CD14-positive monocyte (primary cell): ENCODE measurements around the gene CACNA2D1. TPM values are rescaled to one million over a fixed set of nuclear protein-coding genes. Genes with fewer than 3 reads are reported as not detected.

ENCODE experiments used
- DNase-seq, 3 donors: peaks; one replicate each; pipeline ENCODE4 v3.0.0-alpha.2; 2011 to 2022
- H2AFZ ChIP-seq: 2 replicates; pipeline ENCODE4 v1.6.0; 2012; ENCODE audit warnings: mild to moderate bottlenecking, low read depth, low read length, inconsistent platforms; ENCODE audit not compliant: insufficient read depth, poor library complexity, severe bottlenecking
- H3K27ac ChIP-seq, 2 donors: 1 replicate in 1 of 2; 2 replicates in 1 of 2; pipeline ENCODE4 v1.5.1; 2012 to 2013; ENCODE audit warnings: low read length in 2 of 2, control low read depth in 1 of 2, inconsistent platforms in 1 of 2, low read depth in 1 of 2, mild to moderate bottlenecking in 1 of 2
- H3K27me3 ChIP-seq, 2 donors: one replicate each; pipeline versions ENCODE4 v1.6.0 to v1.6.1; 2011 to 2013; ENCODE audit warnings: low read length in 2 of 2; ENCODE audit not compliant: control insufficient read depth in 2 of 2, insufficient read depth in 2 of 2
- H3K36me3 ChIP-seq, 2 donors: replicated peaks in 1 of 2; 1 replicate in 1 of 2; 2 replicates in 1 of 2; pipeline versions ENCODE4 v1.5.1 to v1.6.1; 2012 to 2013; ENCODE audit warnings: low read length in 2 of 2, control low read depth in 1 of 2, inconsistent platforms in 1 of 2, mild to moderate bottlenecking in 1 of 2; ENCODE audit not compliant: insufficient read depth in 2 of 2, control insufficient read depth in 1 of 2
- H3K4me1 ChIP-seq, 2 donors: 1 replicate in 1 of 2; 2 replicates in 1 of 2; pipeline versions ENCODE4 v1.5.1 to v1.6.1; 2012 to 2013; ENCODE audit warnings: low read length in 2 of 2, control low read depth in 1 of 2, inconsistent platforms in 1 of 2, mild to moderate bottlenecking in 1 of 2, moderate library complexity in 1 of 2; ENCODE audit not compliant: insufficient read depth in 2 of 2, control insufficient read depth in 1 of 2
- H3K4me2 ChIP-seq: replicated peaks from 2 replicates; pipeline ENCODE3; 2012; ENCODE audit warnings: low read length, moderate library complexity, mild to moderate bottlenecking; ENCODE audit not compliant: poor library complexity, severe bottlenecking; ENCODE audit errors: extremely low read depth
- H3K4me3 ChIP-seq, 3 experiments: fragments of 200-600 bp in 1 of 3; sonication (generic) in 1 of 3; replicated peaks in 1 of 3; 1 replicate in 2 of 3; 2 replicates in 1 of 3; pipeline ENCODE4 v1.5.1; 2011 to 2013; ENCODE audit warnings: low read length in 3 of 3, mild to moderate bottlenecking in 3 of 3, control low read depth in 2 of 3, low read depth in 2 of 3, inconsistent platforms in 1 of 3, moderate library complexity in 1 of 3
- H3K79me2 ChIP-seq: 2 replicates; pipeline ENCODE4 v1.6.0; 2012; ENCODE audit warnings: mild to moderate bottlenecking, control low read depth, inconsistent platforms, low read length, moderate library complexity; ENCODE audit not compliant: insufficient read depth
- H3K9ac ChIP-seq: 2 replicates; pipeline ENCODE4 v1.6.0; 2017; ENCODE audit warnings: low read length, mild to moderate bottlenecking; ENCODE audit not compliant: insufficient read depth, poor library complexity, severe bottlenecking
- H3K9me3 ChIP-seq, 2 donors: replicated peaks in 1 of 2; 1 replicate in 1 of 2; 2 replicates in 1 of 2; pipeline versions ENCODE4 v1.5.1 to v1.6.1; 2012 to 2013; ENCODE audit warnings: low read length in 2 of 2, control low read depth in 1 of 2; ENCODE audit not compliant: control insufficient read depth in 1 of 2, insufficient read depth in 1 of 2
- H4K20me1 ChIP-seq: 2 replicates; pipeline ENCODE4 v1.6.0; 2012; ENCODE audit warnings: mild to moderate bottlenecking, low read length, control low read depth, moderate library complexity; ENCODE audit not compliant: insufficient read depth
- H3K27ac Mint-ChIP-seq, 7 donors: one replicate each; pipeline ENCODE4 v1.8.0; 2020; ENCODE audit warnings: mild to moderate bottlenecking in 7 of 7, mixed read lengths in 7 of 7, moderate library complexity in 6 of 7, inconsistent platforms in 2 of 7
- H3K27me3 Mint-ChIP-seq, 3 donors: one replicate each; pipeline ENCODE4 v1.8.0; 2021 to 2022; ENCODE audit warnings: low read depth in 3 of 3, mild to moderate bottlenecking in 3 of 3, mixed read lengths in 3 of 3, moderate library complexity in 3 of 3, inconsistent platforms in 1 of 3
- H3K36me3 Mint-ChIP-seq, 2 donors: one replicate each; pipeline ENCODE4 v1.8.0; 2020; ENCODE audit warnings: mixed read lengths in 2 of 2, inconsistent platforms in 1 of 2, mild to moderate bottlenecking in 1 of 2
- H3K4me1 Mint-ChIP-seq: one replicate; pipeline ENCODE4 v1.8.0; 2020; ENCODE audit warnings: mild to moderate bottlenecking, mixed read lengths
- H3K4me3 Mint-ChIP-seq, 2 donors: one replicate each; pipeline ENCODE4 v1.8.0; 2020; ENCODE audit warnings: mild to moderate bottlenecking in 2 of 2, mixed read lengths in 2 of 2, moderate library complexity in 1 of 2
- H3K9me3 Mint-ChIP-seq, 7 donors: one replicate each; pipeline ENCODE4 v1.8.0; 2020 to 2022; ENCODE audit warnings: mixed read lengths in 7 of 7, mild to moderate bottlenecking in 6 of 7, moderate library complexity in 6 of 7, inconsistent platforms in 2 of 7
- WGBS: methylation state at CpG from one replicate; pipeline ENCODE4 v1.1.5; 2013; ENCODE audit warnings: missing lambda C conversion rate; ENCODE audit not compliant: insufficient coverage; 5-methylcytosine and 5-hydroxymethylcytosine counted together
- intact Hi-C, 2 donors: fragments of 100-400 bp; cut with micrococcal nuclease; formaldehyde crosslinking; loops; one replicate each; pipeline versions ENCODE4 v1.15.0 to v1.15.1; 2023
- polyA plus RNA-seq, 3 donors: library from polyadenylated mRNA; depleted of rRNA in 1 of 3; unstranded in 2 of 3; stranded (reverse) in 1 of 3; fragments of 300-500 nt in 2 of 3; fragments of >200 nt in 1 of 3; fragmentation: Illumina TruSeq in 2 of 3; gene quantifications; 1 replicate in 2 of 3; 2 replicates in 1 of 3; pipeline ENCODE4 v1.2.3, GENCODE V29; 2012 to 2021
- TF ChIP-seq, protein P1 (sequence below): fragments of 200-600 bp; IDR thresholded peaks from one replicate; pipeline ENCODE4 v1.8.0; 2022; ENCODE audit warnings: antibody characterized with exemption, mild to moderate bottlenecking

The CACNA2D1 gene
- polyA plus RNA-seq, 3 donors, result 0.02 TPM; not detected in 2

DNA sequence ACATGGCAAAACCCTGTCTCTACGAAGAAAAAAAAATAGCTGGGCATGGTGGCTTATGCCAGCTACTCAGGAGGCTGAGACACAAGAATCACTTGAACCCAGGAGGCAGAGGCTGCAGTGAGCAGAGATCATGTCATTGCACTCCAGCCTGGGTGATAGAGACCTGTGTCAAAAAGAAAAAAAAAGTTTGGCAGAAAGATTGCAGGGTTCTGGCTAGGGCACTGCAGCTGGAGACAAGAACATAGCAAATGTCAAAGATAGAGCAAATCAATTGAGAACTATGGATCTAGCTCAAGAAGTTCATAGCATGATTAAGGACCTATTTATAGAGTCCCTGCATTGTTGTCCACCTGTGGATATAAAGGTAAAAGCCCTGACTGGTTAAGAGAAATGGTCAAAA lies 79.5 kb downstream of the CACNA2D1 start:
- Mint-ChIP-seq H3K27ac (no peak overlapping the region), H3K4me3 (no peak overlapping the region), H3K4me1 (no peaks in the 10 kb centered on the region), H3K27me3 (peaks cover 0 to 2% (median 0%) of the 10 kb centered on the region in 3 donors), H3K9me3 (peaks cover 0 to 4% (median 0%) of the 10 kb centered on the region in 7 donors), H3K36me3 (no peaks in the 10 kb centered on the region)
- H3K9me3 ChIP-seq, result no peaks in the 10 kb centered on the region
- no peaks in the 10 kb centered on the region for H3K79me2 ChIP-seq
- H4K20me1 ChIP-seq, result no peaks in the 10 kb centered on the region
- no peak for DNase-seq
- H3K27me3 ChIP-seq, result no peaks in the 10 kb centered on the region
- H3K4me2 ChIP-seq, result no peak overlapping the region
- no peak overlapping the region for H3K9ac ChIP-seq
- H3K27ac ChIP-seq, result no peak overlapping the region
- no peak overlapping the region for H2AFZ ChIP-seq
- H3K36me3 ChIP-seq, result no peaks in the 10 kb centered on the region
- no CpG with 5 or more reads among the region's 1 CpG for WGBS
- H3K4me1 ChIP-seq, result no peaks in the 10 kb centered on the region
- TF ChIP-seq, protein P1, sequence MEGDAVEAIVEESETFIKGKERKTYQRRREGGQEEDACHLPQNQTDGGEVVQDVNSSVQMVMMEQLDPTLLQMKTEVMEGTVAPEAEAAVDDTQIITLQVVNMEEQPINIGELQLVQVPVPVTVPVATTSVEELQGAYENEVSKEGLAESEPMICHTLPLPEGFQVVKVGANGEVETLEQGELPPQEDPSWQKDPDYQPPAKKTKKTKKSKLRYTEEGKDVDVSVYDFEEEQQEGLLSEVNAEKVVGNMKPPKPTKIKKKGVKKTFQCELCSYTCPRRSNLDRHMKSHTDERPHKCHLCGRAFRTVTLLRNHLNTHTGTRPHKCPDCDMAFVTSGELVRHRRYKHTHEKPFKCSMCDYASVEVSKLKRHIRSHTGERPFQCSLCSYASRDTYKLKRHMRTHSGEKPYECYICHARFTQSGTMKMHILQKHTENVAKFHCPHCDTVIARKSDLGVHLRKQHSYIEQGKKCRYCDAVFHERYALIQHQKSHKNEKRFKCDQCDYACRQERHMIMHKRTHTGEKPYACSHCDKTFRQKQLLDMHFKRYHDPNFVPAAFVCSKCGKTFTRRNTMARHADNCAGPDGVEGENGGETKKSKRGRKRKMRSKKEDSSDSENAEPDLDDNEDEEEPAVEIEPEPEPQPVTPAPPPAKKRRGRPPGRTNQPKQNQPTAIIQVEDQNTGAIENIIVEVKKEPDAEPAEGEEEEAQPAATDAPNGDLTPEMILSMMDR, result no peak
- intact Hi-C loops, result no loop called here
- no peak overlapping the region for H3K4me3 ChIP-seq

DNA sequence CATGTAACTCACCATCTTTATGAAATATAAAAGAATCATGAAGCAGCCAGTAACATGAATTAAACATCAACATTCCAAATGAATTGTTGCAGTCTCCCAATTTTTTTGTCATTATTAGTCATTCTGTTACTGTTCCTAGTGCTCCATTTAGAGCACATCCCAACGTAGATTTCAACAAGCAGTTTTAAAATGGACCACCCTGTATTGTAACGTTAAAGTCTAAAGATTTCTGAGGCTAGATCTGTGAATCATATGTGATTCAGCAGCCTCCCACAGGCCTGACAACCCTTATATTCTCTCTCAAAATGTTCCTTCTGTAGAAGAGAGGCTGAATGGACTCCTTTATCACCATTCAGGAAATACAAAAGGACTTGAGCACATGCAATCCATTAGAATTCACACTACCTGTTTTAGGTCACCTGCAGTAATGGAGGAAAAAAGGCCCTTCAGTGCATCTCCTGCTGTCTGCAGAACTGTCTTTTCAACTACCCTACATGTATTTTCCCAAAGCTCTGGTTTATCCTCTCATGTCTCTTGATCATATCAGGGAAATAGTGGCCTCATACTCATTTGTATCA lies 81.4 kb downstream of the CACNA2D1 start:
- TF ChIP-seq, protein P1, result no peak
- no peak overlapping the region for H3K4me2 ChIP-seq
- no peak overlapping the region for H3K4me3 Mint-ChIP-seq
- H2AFZ ChIP-seq, result no peak overlapping the region
- H3K4me1 Mint-ChIP-seq, result no peaks in the 10 kb centered on the region
- no peaks in the 10 kb centered on the region for H3K79me2 ChIP-seq
- DNase-seq, result no peak
- no peak overlapping the region for H3K4me3 ChIP-seq
- no CpG with 5 or more reads among the region's 2 CpGs for WGBS
- H3K9ac ChIP-seq, result no peak overlapping the region
- no peaks in the 10 kb centered on the region for H3K36me3 Mint-ChIP-seq
- no peaks in the 10 kb centered on the region for H4K20me1 ChIP-seq
- no peaks in the 10 kb centered on the region for H3K36me3 ChIP-seq
- peaks cover 0 to 2% (median 2%) of the 10 kb centered on the region in 3 donors for H3K27me3 Mint-ChIP-seq
- H3K27me3 ChIP-seq, result no peaks in the 10 kb centered on the region
- no peak overlapping the region for H3K27ac Mint-ChIP-seq
- intact Hi-C loops, result no loop called here
- no peak overlapping the region for H3K27ac ChIP-seq
- H3K9me3 ChIP-seq, result no peaks in the 10 kb centered on the region
- peaks cover 0 to 4% (median 0%) of the 10 kb centered on the region in 7 donors for H3K9me3 Mint-ChIP-seq
- no peaks in the 10 kb centered on the region for H3K4me1 ChIP-seq
